GM23338 (cell line): ENCODE measurements around the gene OGFRL1. TPM values are rescaled to one million over a fixed set of nuclear protein-coding genes. Genes with fewer than 3 reads are reported as not detected.

ENCODE experiments used
- ATAC-seq: fragments of 200-7000 bp; cut with Tn5 transposase; 3 replicates; pipeline ENCODE4 v1.9.1; 2020
- DNase-seq: peaks from one replicate; pipeline ENCODE4 v3.0.0-alpha.2; 2015; ENCODE audit warnings: low spot score
- H2AFZ ChIP-seq: fragments of 200-600 bp; sonication (generic); 2 replicates; pipeline ENCODE4 v1.8.0; 2016; ENCODE audit warnings: antibody characterized with exemption, mild to moderate bottlenecking, moderate library complexity
- H3F3A ChIP-seq: fragments of 200-600 bp; sonication (generic); replicated peaks from 2 replicates; pipeline ENCODE4 v1.8.0; 2017; ENCODE audit warnings: antibody characterized with exemption, mixed run types, low read depth
- H3K27ac ChIP-seq: fragments of 200-600 bp; sonication (generic); 2 replicates; pipeline ENCODE4 v1.6.1; 2016; ENCODE audit warnings: low read depth
- H3K27me3 ChIP-seq: fragments of 200-600 bp; sonication (generic); 2 replicates; pipeline ENCODE4 v1.8.0; 2016; ENCODE audit warnings: mild to moderate bottlenecking, mixed run types, moderate library complexity; ENCODE audit not compliant: insufficient read depth
- H3K36me3 ChIP-seq: fragments of 200-600 bp; sonication (generic); 2 replicates; pipeline ENCODE4 v1.8.0; 2016; ENCODE audit warnings: mild to moderate bottlenecking; ENCODE audit not compliant: insufficient read depth
- H3K4me1 ChIP-seq: fragments of 200-600 bp; sonication (generic); 2 replicates; pipeline ENCODE4 v1.8.0; 2016; ENCODE audit warnings: mild to moderate bottlenecking, moderate library complexity; ENCODE audit not compliant: insufficient read depth
- H3K4me2 ChIP-seq: fragments of 200-600 bp; sonication (generic); 2 replicates; pipeline ENCODE4 v1.7.1; 2017; ENCODE audit warnings: mixed run types
- H3K4me3 ChIP-seq: fragments of 200-600 bp; sonication (generic); 2 replicates; pipeline ENCODE4 v1.6.1; 2016; ENCODE audit warnings: mixed run types
- H3K79me2 ChIP-seq: fragments of 200-600 bp; sonication (generic); replicated peaks from 2 replicates; pipeline ENCODE4 v1.8.0; 2017; ENCODE audit warnings: mild to moderate bottlenecking; ENCODE audit not compliant: insufficient read depth
- H3K9me2 ChIP-seq: fragments of 200-600 bp; sonication (generic); 2 replicates; pipeline ENCODE4 v1.8.0; 2017; ENCODE audit not compliant: insufficient read depth
- H4K20me1 ChIP-seq: fragments of 200-600 bp; sonication (generic); replicated peaks from 2 replicates; pipeline ENCODE4 v1.8.0; 2017; ENCODE audit warnings: mild to moderate bottlenecking; ENCODE audit not compliant: insufficient read depth
- H3K27ac Mint-ChIP-seq: 2 replicates; pipeline ENCODE4 v1.8.0; 2020; ENCODE audit warnings: inconsistent platforms, mild to moderate bottlenecking, moderate library complexity, mixed read lengths
- H3K27me3 Mint-ChIP-seq: 3 replicates; pipeline ENCODE4 v1.8.0; 2022; ENCODE audit warnings: low read depth, mild to moderate bottlenecking, moderate library complexity, mixed read lengths, inconsistent platforms; ENCODE audit not compliant: insufficient read depth, poor library complexity
- H3K36me3 Mint-ChIP-seq: 3 replicates; pipeline ENCODE4 v1.8.0; 2021; ENCODE audit warnings: low read depth, mild to moderate bottlenecking, inconsistent platforms, moderate library complexity, mixed read lengths
- H3K4me1 Mint-ChIP-seq: 3 replicates; pipeline ENCODE4 v1.8.0; 2020; ENCODE audit warnings: mild to moderate bottlenecking, inconsistent platforms, mixed read lengths
- H3K4me3 Mint-ChIP-seq: 3 replicates; pipeline ENCODE4 v1.8.0; 2021; ENCODE audit warnings: moderate library complexity, mild to moderate bottlenecking, inconsistent platforms, mixed read lengths
- H3K9me3 Mint-ChIP-seq: 3 replicates; pipeline ENCODE4 v1.8.0; 2020; ENCODE audit warnings: moderate library complexity, mild to moderate bottlenecking, inconsistent platforms, mixed read lengths
- CREB1 ChIP-seq: fragments of 250-450 bp; sonication (Bioruptor Pico); IDR thresholded peaks from 2 replicates; pipeline ENCODE4 v1.5.0; 2020; ENCODE audit warnings: low read depth, mild to moderate bottlenecking, moderate library complexity
- CTCF ChIP-seq, 2 experiments: fragments of 200-600 bp in 1 of 2; sonication (generic) in 1 of 2; conservative IDR thresholded peaks; 2 replicates each; pipeline versions ENCODE4 v1.5.1 to v1.6.1; 2016 to 2017; ENCODE audit warnings: antibody characterized with exemption in 2 of 2, low read depth in 2 of 2, mild to moderate bottlenecking in 2 of 2, moderate library complexity in 1 of 2
- ETS1 ChIP-seq: IDR thresholded peaks from 2 replicates; pipeline ENCODE4 v1.6.1; 2016; ENCODE audit warnings: antibody characterized with exemption
- EZH2 ChIP-seq: fragments of 200-600 bp; sonication (generic); IDR thresholded peaks from one replicate; pipeline ENCODE4 v1.8.0; 2017; ENCODE audit warnings: antibody characterized with exemption, mild to moderate bottlenecking, low read depth; ENCODE audit not compliant: unreplicated experiment
- EZH2phosphoT487 ChIP-seq: fragments of 200-600 bp; sonication (generic); IDR thresholded peaks from one replicate; pipeline ENCODE4 v1.8.1; 2018; ENCODE audit warnings: antibody characterized with exemption; ENCODE audit not compliant: unreplicated experiment
- JUNB ChIP-seq: IDR thresholded peaks from one replicate; pipeline ENCODE4 v1.6.1; 2016; ENCODE audit warnings: antibody characterized with exemption; ENCODE audit not compliant: unreplicated experiment
- NANOG ChIP-seq: IDR thresholded peaks from 2 replicates; pipeline ENCODE4 v1.6.1; 2016; ENCODE audit warnings: antibody characterized with exemption, borderline replicate concordance
- POLR2AphosphoS5 ChIP-seq: IDR thresholded peaks from 2 replicates; pipeline ENCODE4 v1.6.1; 2016; ENCODE audit warnings: antibody characterized with exemption, low read depth
- REST ChIP-seq: IDR thresholded peaks from one replicate; pipeline ENCODE4 v1.6.1; 2018; ENCODE audit warnings: antibody characterized with exemption; ENCODE audit not compliant: unreplicated experiment
- STAT1 ChIP-seq: IDR thresholded peaks from one replicate; pipeline ENCODE4 v1.6.1; 2016; ENCODE audit warnings: antibody characterized with exemption; ENCODE audit not compliant: unreplicated experiment
- ZNF114 ChIP-seq: fragments of 250-450 bp; sonication (Bioruptor Pico); IDR thresholded peaks from 2 replicates; pipeline ENCODE4 v1.5.0; 2020; ENCODE audit warnings: mild to moderate bottlenecking, moderate library complexity
- ZNF331 ChIP-seq: fragments of 250-450 bp; sonication (Bioruptor Pico); IDR thresholded peaks from 2 replicates; pipeline ENCODE4 v1.5.0; 2020; ENCODE audit warnings: low read depth, mild to moderate bottlenecking, moderate library complexity
- ZNF462 ChIP-seq: fragments of 250-450 bp; sonication (Bioruptor Pico); IDR thresholded peaks from 2 replicates; pipeline ENCODE4 v1.5.0; 2020; ENCODE audit warnings: mild to moderate bottlenecking, moderate library complexity
- polyA plus RNA-seq: library from polyadenylated mRNA; unstranded; fragments of >200 nt; fragmentation: Nextera tagmentation; extraction: Ambion mirVana; gene quantifications from 2 replicates; pipeline ENCODE4 v1.2.1, GENCODE V29; 2016
- total RNA-seq: library from RNA; depleted of rRNA; stranded (reverse); fragments of >200 nt; shearing (Covaris generic); gene quantifications from 2 replicates; pipeline ENCODE4 v1.2.3, GENCODE V29; 2014

The OGFRL1 gene
- total and polyA plus RNA-seq, 2 experiments from 2014 or later = 4.2 to 10.0 TPM

- Histone ChIP-seq H3K4me3 (no peak overlapping the region), H2AFZ (no peak overlapping the region), H3K27ac (no peak overlapping the region), H3K36me3 (no peaks in the 10 kb centered on the region), H3F3A (no peaks in the 10 kb centered on the region), H3K79me2 (no peaks in the 10 kb centered on the region), H3K27me3 (no peaks in the 10 kb centered on the region), H4K20me1 (no peaks in the 10 kb centered on the region), H3K9me2 (no peaks in the 10 kb centered on the region), H3K4me2 (no peak overlapping the region), H3K4me1 (no peaks in the 10 kb centered on the region)
- Mint-ChIP-seq H3K36me3 (no peaks in the 10 kb centered on the region), H3K4me1 (0 out of 3 replicates have a peak, but pooled peaks cover 2% of the 10 kb centered on the region), H3K9me3 (peaks cover 8% of the 10 kb centered on the region), H3K27me3 (no peaks in the 10 kb centered on the region), H3K4me3 (no peak overlapping the region), H3K27ac (no peak overlapping the region; the same call in 1 of the 2 replicates)
- no peak for ATAC-seq
- no peak for DNase-seq
- TF ChIP-seq REST = no peak
- TF ChIP-seq EZH2phosphoT487 = no peak
- no peak for TF ChIP-seq EZH2
- TF ChIP-seq POLR2AphosphoS5 = no peak
- TF ChIP-seq JUNB = no peak
- TF ChIP-seq NANOG = no peak
- no peak for TF ChIP-seq CTCF (conservative IDR thresholded peaks at IDR 0.05; ENCODE audit: low read depth in 2 of 2)
- TF ChIP-seq ZNF114 (CRISPR knock-in tag) = no peak
- TF ChIP-seq ZNF462 = no peak
- TF ChIP-seq STAT1 = no peak
- no peak for TF ChIP-seq ZNF331
- no peak for TF ChIP-seq CREB1 (CRISPR knock-in tag)
- TF ChIP-seq ETS1 = no peak
Observed at GRCh38 chr6:71351190-71351589, 62.6 kb downstream of the OGFRL1 start.
